Trophoblast cell (in vitro differentiated cells and primary cell): ENCODE measurements around the gene KLHL21.
"Not testable (repeated sequence)": the region's sequence is repeated elsewhere in the genome, so short reads cannot be mapped to it uniquely, and the experiment has no call there.

ENCODE experiments used
- DNase-seq, 2 donors: peaks; one replicate each; pipeline ENCODE4 v3.0.0-alpha.2; 2016
- H2AFZ ChIP-seq: 2 replicates; pipeline ENCODE4 v1.6.1; 2013; ENCODE audit warnings: low read length, moderate library complexity, mild to moderate bottlenecking; ENCODE audit not compliant: insufficient read depth, poor library complexity
- H2AK5ac ChIP-seq: 2 replicates; pipeline ENCODE4 v1.6.1; 2013; ENCODE audit warnings: mild to moderate bottlenecking, low read length
- H2BK120ac ChIP-seq: 2 replicates; pipeline ENCODE4 v1.6.1; 2013; ENCODE audit warnings: low read length, mild to moderate bottlenecking, moderate library complexity; ENCODE audit not compliant: insufficient read depth, poor library complexity
- H2BK12ac ChIP-seq: 2 replicates; pipeline ENCODE4 v1.6.1; 2013; ENCODE audit warnings: mild to moderate bottlenecking, low read length, moderate library complexity
- H2BK5ac ChIP-seq: 2 replicates; pipeline ENCODE4 v1.6.1; 2013; ENCODE audit warnings: low read length, low read depth, moderate library complexity, mild to moderate bottlenecking; ENCODE audit not compliant: poor library complexity
- H3K14ac ChIP-seq: 2 replicates; pipeline ENCODE4 v1.6.1; 2013; ENCODE audit warnings: mild to moderate bottlenecking, low read length
- H3K18ac ChIP-seq: 2 replicates; pipeline ENCODE4 v1.6.1; 2013; ENCODE audit warnings: mild to moderate bottlenecking, low read length
- H3K23ac ChIP-seq: 2 replicates; pipeline ENCODE4 v1.6.1; 2013; ENCODE audit warnings: low read length
- H3K27ac ChIP-seq: 2 replicates; pipeline ENCODE4 v1.5.1; 2013; ENCODE audit warnings: low read depth, mild to moderate bottlenecking, inconsistent platforms, low read length, moderate library complexity
- H3K27me3 ChIP-seq: 2 replicates; pipeline ENCODE4 v1.6.1; 2013; ENCODE audit warnings: inconsistent platforms, mild to moderate bottlenecking, low read length, moderate library complexity; ENCODE audit not compliant: insufficient read depth
- H3K36me3 ChIP-seq, 2 experiments: 1 replicate in 1 of 2; 2 replicates in 1 of 2; pipeline ENCODE4 v1.6.1; 2013; ENCODE audit warnings: low read length in 2 of 2, mild to moderate bottlenecking in 2 of 2, moderate library complexity in 1 of 2; ENCODE audit not compliant: insufficient read depth in 2 of 2, control insufficient read depth in 1 of 2
- H3K4ac ChIP-seq: 2 replicates; pipeline ENCODE4 v1.6.1; 2013; ENCODE audit warnings: low read depth, mild to moderate bottlenecking, low read length, moderate library complexity
- H3K4me1 ChIP-seq, 2 experiments: 1 replicate in 1 of 2; 2 replicates in 1 of 2; pipeline ENCODE4 v1.6.1; 2013; ENCODE audit warnings: low read length in 2 of 2, mild to moderate bottlenecking in 2 of 2, moderate library complexity in 1 of 2; ENCODE audit not compliant: insufficient read depth in 2 of 2, control insufficient read depth in 1 of 2
- H3K4me2 ChIP-seq: 2 replicates; pipeline ENCODE4 v1.6.1; 2013; ENCODE audit warnings: inconsistent platforms, mild to moderate bottlenecking, low read length, moderate library complexity
- H3K4me3 ChIP-seq: 2 replicates; pipeline ENCODE4 v1.5.1; 2013; ENCODE audit warnings: mild to moderate bottlenecking, low read depth, low read length, inconsistent platforms
- H3K79me1 ChIP-seq: one replicate; pipeline ENCODE4 v1.6.1; 2013; ENCODE audit warnings: low read length
- H3K79me2 ChIP-seq: 2 replicates; pipeline ENCODE4 v1.6.1; 2013; ENCODE audit warnings: low read length, mild to moderate bottlenecking; ENCODE audit not compliant: control insufficient read depth, insufficient read depth, poor library complexity
- H3K9ac ChIP-seq: 2 replicates; pipeline ENCODE4 v1.6.1; 2013; ENCODE audit warnings: mild to moderate bottlenecking, low read length
- H3K9me3 ChIP-seq: 2 replicates; pipeline ENCODE4 v1.6.1; 2013; ENCODE audit warnings: low read depth, mild to moderate bottlenecking, control low read depth, inconsistent platforms, low read length; ENCODE audit not compliant: insufficient read depth
- H4K12ac ChIP-seq: 2 replicates; pipeline ENCODE4 v1.6.1; 2013; ENCODE audit warnings: low read depth, mild to moderate bottlenecking, low read length, moderate library complexity
- H4K8ac ChIP-seq: 2 replicates; pipeline ENCODE4 v1.6.1; 2013; ENCODE audit warnings: low read depth, mild to moderate bottlenecking, low read length, moderate library complexity
- H4K91ac ChIP-seq: one replicate; pipeline ENCODE4 v1.6.1; 2013; ENCODE audit warnings: low read depth, mild to moderate bottlenecking, low read length, moderate library complexity
- WGBS: extraction: QIAGEN DNeasy Blood & Tissue Kit; methylation state at CpG from one replicate; pipeline ENCODE4 v1.1.7; 2013; ENCODE audit warnings: missing lambda C conversion rate; ENCODE audit not compliant: insufficient read length, insufficient coverage; ENCODE audit errors: extremely low coverage; 5-methylcytosine and 5-hydroxymethylcytosine counted together

The KLHL21 gene

DNA sequence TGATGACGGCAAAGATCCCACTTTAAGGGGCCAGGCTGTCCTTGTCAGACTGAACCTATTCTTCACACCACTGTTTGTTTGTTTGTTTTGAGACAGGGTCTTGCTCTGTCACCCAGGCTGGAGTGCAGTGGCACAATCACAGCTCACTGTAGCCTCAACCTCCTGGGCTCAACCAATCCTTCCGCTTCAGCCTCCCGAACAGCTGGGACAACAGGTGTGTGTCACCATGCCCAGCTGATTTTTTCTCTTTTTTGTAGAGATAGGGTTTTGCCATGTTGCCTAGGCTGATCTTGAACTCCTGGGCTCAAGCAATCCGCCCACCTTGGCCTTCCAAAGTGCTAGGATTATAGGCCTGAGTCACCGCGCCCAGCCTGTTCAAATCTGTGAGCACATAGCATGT lies 34.1 kb upstream of the KLHL21 start:
- H4K8ac ChIP-seq, H2BK120ac ChIP-seq, H2AFZ ChIP-seq, H3K4me2 ChIP-seq, H4K12ac ChIP-seq, H2AK5ac ChIP-seq, H3K18ac ChIP-seq, H3K14ac ChIP-seq, H3K23ac ChIP-seq, H4K91ac ChIP-seq, H3K9me3 ChIP-seq, H3K4me1 ChIP-seq, H3K4ac ChIP-seq, H3K27ac ChIP-seq, H3K79me1 ChIP-seq, H3K27me3 ChIP-seq, H2BK12ac ChIP-seq, DNase-seq, H3K4me3 ChIP-seq, H3K9ac ChIP-seq, H2BK5ac ChIP-seq, H3K79me2 ChIP-seq: not testable (repeated sequence)
- WGBS: no CpG with 5 or more reads among the region's 6 CpGs
- H3K36me3 ChIP-seq: peaks cover 70 to 80% of the 10 kb centered on the region in 2 experiments

DNA sequence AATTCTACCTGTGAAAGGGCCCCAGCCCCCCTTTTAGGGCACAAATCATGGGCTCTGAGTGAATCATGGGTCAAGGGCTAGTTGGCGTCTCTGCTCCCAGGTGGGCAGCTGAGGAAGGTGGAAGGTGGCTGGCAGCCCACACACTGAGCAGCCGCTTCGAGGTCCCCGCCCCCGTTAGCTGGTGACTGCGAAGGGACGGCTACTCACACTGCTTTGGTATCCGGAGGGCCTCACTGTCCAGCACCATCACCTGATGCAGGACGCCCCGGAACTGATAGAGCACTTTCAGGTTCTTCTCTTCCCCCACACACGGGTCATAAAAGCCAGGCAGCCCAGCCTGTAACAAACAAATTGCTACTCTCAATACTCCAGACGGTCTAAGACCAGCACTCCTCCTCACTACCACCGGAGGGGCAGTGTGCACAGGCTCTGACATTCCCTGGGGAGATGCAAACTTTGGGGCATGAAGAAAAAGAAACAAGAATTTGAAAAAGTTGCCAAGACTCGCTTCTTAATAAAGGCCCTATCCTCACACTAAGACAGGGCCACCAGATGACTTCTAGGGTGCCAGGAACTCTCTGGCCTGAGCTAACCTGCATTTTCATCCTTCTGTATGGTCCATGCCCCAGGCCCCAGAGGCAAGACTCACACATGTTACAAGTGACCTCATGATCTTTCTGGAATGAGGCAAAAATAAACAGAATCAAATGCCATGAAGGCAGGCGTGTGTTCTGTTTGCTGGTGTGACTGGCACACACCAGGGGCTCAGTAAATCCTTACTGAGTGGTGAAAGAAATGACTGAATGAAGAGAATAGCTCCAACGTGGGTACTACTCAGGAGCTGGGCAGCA lies 33.5 kb upstream of the KLHL21 start:
- WGBS: no CpG with 5 or more reads among the region's 16 CpGs
- no peak overlapping the region for H3K27ac ChIP-seq
- H4K91ac ChIP-seq: no peak overlapping the region
- H4K8ac ChIP-seq: no peak overlapping the region
- H2BK120ac ChIP-seq: no peak overlapping the region
- no peak overlapping the region for H3K4ac ChIP-seq
- no peaks in the 10 kb centered on the region for H3K79me1 ChIP-seq
- H2AK5ac ChIP-seq: no peak overlapping the region
- H3K79me2 ChIP-seq: no peaks in the 10 kb centered on the region
- H2AFZ ChIP-seq: no peak overlapping the region
- no peak overlapping the region for H4K12ac ChIP-seq
- H3K27me3 ChIP-seq: no peaks in the 10 kb centered on the region
- H3K4me3 ChIP-seq: no peak overlapping the region
- no peaks in the 10 kb centered on the region for H3K9me3 ChIP-seq
- no peaks in the 10 kb centered on the region for H3K4me1 ChIP-seq
- no peak overlapping the region for H2BK12ac ChIP-seq
- no peak overlapping the region for H3K4me2 ChIP-seq
- DNase-seq: no peak
- no peak overlapping the region for H2BK5ac ChIP-seq
- H3K9ac ChIP-seq: no peak overlapping the region
- H3K18ac ChIP-seq: no peak overlapping the region
- H3K23ac ChIP-seq: no peak overlapping the region
- H3K14ac ChIP-seq: no peak overlapping the region
- peaks cover 69 to 76% of the 10 kb centered on the region in 2 experiments for H3K36me3 ChIP-seq

DNA sequence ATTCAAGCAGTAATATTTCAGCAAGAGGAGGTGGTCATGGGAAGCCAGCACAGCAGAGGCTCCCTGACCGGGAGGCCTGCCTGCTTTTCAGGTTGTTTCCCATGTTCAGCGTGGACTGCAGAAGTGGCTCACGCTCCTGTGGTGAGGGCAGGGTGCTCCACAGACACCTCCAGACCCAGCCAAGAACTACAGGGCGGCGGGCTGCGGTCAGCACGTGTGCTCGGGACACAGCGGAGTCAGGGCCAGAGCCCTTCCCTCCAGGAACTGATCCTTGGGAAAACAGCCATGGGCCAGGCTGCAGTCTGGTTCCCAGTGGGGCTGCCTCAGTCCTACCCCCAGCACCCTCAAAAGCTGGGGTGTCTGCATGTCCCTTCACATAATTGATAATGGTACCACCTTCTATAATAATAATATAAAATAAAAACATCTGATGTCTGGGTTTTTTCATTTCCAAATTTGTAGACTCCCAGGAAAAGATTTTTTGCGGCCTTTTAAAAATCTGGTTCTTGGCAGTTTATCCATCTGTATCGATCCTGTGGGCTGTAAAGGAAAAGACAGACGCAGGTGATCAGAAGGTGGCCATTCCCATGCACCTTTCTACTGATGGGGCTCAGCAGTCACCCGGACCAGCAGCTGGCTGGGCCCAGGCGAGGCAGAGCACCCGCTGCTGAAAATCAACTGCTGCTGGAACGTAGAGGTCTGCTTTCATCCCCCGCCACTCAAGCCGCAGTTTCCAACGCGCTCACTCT lies 32.7 kb upstream of the KLHL21 start:
- Histone ChIP-seq H2AK5ac (no peak overlapping the region), H3K4ac (no peak overlapping the region), H2BK5ac (no peak overlapping the region), H3K36me3 (peaks cover 74 to 78% of the 10 kb centered on the region in 2 experiments), H3K14ac (no peak overlapping the region), H3K79me1 (no peaks in the 10 kb centered on the region), H4K91ac (no peak overlapping the region), H2AFZ (no peak overlapping the region), H3K27me3 (no peaks in the 10 kb centered on the region), H3K18ac (no peak overlapping the region), H3K9ac (no peak overlapping the region), H3K4me1 (no peaks in the 10 kb centered on the region), H4K12ac (no peak overlapping the region), H2BK12ac (no peak overlapping the region), H3K79me2 (no peaks in the 10 kb centered on the region), H3K4me3 (peak overlapping the region; percentile 42), H3K23ac (no peak overlapping the region), H3K27ac (no peak overlapping the region), H2BK120ac (no peak overlapping the region), H4K8ac (no peak overlapping the region), H3K4me2 (no peak overlapping the region), H3K9me3 (no peaks in the 10 kb centered on the region)
- no CpG with 5 or more reads among the region's 20 CpGs for WGBS
- no peak for DNase-seq

DNA sequence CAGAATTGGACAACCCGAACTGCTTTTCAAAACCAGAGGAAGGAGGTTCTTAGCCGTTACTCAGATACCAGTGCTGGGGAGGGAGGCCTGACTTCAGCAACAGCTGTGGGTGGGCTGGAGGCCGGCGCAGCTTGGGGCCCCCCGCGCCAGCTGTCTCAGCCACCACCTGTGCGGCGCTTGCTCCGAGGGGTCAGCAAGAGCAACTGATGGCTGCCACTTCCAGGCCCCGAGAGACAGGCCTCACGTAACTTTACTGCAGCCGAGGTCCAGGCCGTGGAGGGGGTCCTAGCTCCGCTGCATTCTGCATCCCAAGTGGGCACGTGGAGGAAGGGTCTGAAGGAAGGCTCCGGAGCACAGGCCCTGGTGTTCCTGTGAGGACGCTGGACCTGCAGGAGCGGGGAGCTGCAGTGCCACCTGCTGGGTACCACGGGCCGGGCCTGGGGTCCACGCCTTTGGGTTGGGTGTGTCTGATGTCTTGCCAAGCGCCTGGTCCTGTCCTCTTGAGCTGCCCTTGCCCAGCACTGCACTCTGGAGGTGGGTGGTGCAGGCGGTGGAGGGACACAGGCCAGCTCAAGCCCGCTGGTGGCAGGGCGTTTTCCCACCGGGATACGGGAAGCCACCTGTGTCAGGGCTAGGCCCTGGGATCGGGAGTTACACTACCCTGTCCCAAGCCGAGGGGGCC lies 31.8 kb upstream of the KLHL21 start:
- H3K23ac ChIP-seq: no peak overlapping the region
- H3K27me3 ChIP-seq: no peaks in the 10 kb centered on the region
- no peak overlapping the region for H3K27ac ChIP-seq
- no peak overlapping the region for H3K4ac ChIP-seq
- H3K36me3 ChIP-seq: peaks cover 76 to 79% of the 10 kb centered on the region in 2 experiments
- H3K9me3 ChIP-seq: no peaks in the 10 kb centered on the region
- H3K4me2 ChIP-seq: no peak overlapping the region
- no peak overlapping the region for H3K9ac ChIP-seq
- no peak overlapping the region for H2BK5ac ChIP-seq
- H2AFZ ChIP-seq: no peak overlapping the region
- H4K91ac ChIP-seq: no peak overlapping the region
- H3K14ac ChIP-seq: no peak overlapping the region
- H3K18ac ChIP-seq: no peak overlapping the region
- H3K79me2 ChIP-seq: no peaks in the 10 kb centered on the region
- H3K79me1 ChIP-seq: no peaks in the 10 kb centered on the region
- peak; percentile 51 to 66 for DNase-seq
- no peak overlapping the region for H2BK12ac ChIP-seq
- peak overlapping the region; percentile 39 for H4K12ac ChIP-seq
- H3K4me1 ChIP-seq: no peaks in the 10 kb centered on the region
- H4K8ac ChIP-seq: no peak overlapping the region
- H2AK5ac ChIP-seq: no peak overlapping the region
- H3K4me3 ChIP-seq: peak overlapping the region; percentile 18
- WGBS: no CpG with 5 or more reads among the region's 29 CpGs
- no peak overlapping the region for H2BK120ac ChIP-seq
